Stomach (tissue), 4 donors: ENCODE data around the gene KCNN3.

Source experiments
- EP300 ChIP-seq: sonication (generic); formaldehyde crosslinking; IDR thresholded peaks from one replicate; pipeline ENCODE4 v1.6.1; 2017; ENCODE audit warnings: antibody characterized with exemption
- POLR2A ChIP-seq, 4 donors: fragments of 450-650 bp; IDR thresholded peaks; one replicate each; pipeline ENCODE4 v1.6.1; 2016; ENCODE audit warnings: antibody characterized with exemption in 4 of 4, control low read depth in 2 of 4, mild to moderate bottlenecking in 1 of 4, moderate library complexity in 1 of 4
- POLR2AphosphoS5 ChIP-seq, 3 donors: sonication (generic); formaldehyde crosslinking; IDR thresholded peaks; one replicate each; pipeline ENCODE4 v1.6.1; 2016; ENCODE audit warnings: antibody characterized with exemption in 3 of 3
- TF ChIP-seq, protein P1 (sequence below), 7 experiments: fragments of 450-650 bp in 4 of 7; fragments of 200-600 bp in 3 of 7; sonication (generic) in 3 of 7; IDR thresholded peaks; one replicate each; pipeline ENCODE4 v1.5.1; 2016 to 2019; ENCODE audit warnings: antibody characterized with exemption in 7 of 7, control low read depth in 2 of 7, mild to moderate bottlenecking in 1 of 7

DNA sequence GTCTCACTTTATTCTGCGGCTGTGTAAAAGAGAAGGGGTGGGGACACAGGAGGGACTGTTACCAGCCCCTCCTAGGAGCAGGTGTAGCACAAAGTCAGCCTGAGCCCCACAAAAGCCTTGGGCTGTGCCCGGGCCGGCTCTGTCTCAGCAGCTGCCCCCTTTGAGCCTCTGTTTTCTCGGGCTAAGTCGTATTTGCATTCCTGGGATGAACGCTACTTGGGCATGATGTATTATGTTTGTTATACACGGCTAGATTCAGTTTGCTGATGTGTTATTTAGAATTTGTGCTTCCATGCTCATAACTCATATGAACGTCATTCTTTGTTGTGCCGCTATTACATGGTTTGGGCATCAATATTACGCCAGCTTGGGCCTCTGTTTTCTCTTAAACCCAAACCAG lies 47.8 kb downstream of the KCNN3 start:
- TF ChIP-seq POLR2A (IDR thresholded peaks at IDR 0.05) (no peak), POLR2AphosphoS5 (IDR thresholded peaks at IDR 0.05) (no peak), EP300 (no peak)
- TF ChIP-seq, protein P1, sequence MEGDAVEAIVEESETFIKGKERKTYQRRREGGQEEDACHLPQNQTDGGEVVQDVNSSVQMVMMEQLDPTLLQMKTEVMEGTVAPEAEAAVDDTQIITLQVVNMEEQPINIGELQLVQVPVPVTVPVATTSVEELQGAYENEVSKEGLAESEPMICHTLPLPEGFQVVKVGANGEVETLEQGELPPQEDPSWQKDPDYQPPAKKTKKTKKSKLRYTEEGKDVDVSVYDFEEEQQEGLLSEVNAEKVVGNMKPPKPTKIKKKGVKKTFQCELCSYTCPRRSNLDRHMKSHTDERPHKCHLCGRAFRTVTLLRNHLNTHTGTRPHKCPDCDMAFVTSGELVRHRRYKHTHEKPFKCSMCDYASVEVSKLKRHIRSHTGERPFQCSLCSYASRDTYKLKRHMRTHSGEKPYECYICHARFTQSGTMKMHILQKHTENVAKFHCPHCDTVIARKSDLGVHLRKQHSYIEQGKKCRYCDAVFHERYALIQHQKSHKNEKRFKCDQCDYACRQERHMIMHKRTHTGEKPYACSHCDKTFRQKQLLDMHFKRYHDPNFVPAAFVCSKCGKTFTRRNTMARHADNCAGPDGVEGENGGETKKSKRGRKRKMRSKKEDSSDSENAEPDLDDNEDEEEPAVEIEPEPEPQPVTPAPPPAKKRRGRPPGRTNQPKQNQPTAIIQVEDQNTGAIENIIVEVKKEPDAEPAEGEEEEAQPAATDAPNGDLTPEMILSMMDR (IDR thresholded peaks at IDR 0.05) = no peak
